Right lobe of liver (tissue), 4 donors: ENCODE measurements around the gene MRPL33.

Experiments
- POLR2A ChIP-seq: fragments of 450-650 bp; IDR thresholded peaks from one replicate; pipeline ENCODE4 v1.6.1; 2017; ENCODE audit warnings: antibody characterized with exemption, mild to moderate bottlenecking
- TF ChIP-seq, protein P1 (sequence below), 4 donors: fragments of 200-600 bp in 3 of 4; fragments of 450-650 bp in 1 of 4; IDR thresholded peaks; one replicate each; pipeline versions ENCODE4 v1.5.1 to v1.8.0; 2016 to 2022; ENCODE audit warnings: antibody characterized with exemption in 4 of 4, mild to moderate bottlenecking in 2 of 4
- donor health status: DM: no; HTN: no; CAD: no.
- donor health status: DM: no; HTN: no; CAD: no.
- donor health status: DM: no; HTN: yes; CAD: no.

- TF ChIP-seq POLR2A, result no peak
- TF ChIP-seq, protein P1, sequence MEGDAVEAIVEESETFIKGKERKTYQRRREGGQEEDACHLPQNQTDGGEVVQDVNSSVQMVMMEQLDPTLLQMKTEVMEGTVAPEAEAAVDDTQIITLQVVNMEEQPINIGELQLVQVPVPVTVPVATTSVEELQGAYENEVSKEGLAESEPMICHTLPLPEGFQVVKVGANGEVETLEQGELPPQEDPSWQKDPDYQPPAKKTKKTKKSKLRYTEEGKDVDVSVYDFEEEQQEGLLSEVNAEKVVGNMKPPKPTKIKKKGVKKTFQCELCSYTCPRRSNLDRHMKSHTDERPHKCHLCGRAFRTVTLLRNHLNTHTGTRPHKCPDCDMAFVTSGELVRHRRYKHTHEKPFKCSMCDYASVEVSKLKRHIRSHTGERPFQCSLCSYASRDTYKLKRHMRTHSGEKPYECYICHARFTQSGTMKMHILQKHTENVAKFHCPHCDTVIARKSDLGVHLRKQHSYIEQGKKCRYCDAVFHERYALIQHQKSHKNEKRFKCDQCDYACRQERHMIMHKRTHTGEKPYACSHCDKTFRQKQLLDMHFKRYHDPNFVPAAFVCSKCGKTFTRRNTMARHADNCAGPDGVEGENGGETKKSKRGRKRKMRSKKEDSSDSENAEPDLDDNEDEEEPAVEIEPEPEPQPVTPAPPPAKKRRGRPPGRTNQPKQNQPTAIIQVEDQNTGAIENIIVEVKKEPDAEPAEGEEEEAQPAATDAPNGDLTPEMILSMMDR (IDR thresholded peaks at IDR 0.05), result no peak
These were observed 25.2 kb upstream of the MRPL33 start for GRCh38 chr2:27746325-27746724.
